ENCODE data around the gene SNHG17.
A peak's percentile ranks its signal among the peaks of the same experiment; 100 is the strongest.
"Not testable (repeated sequence)": the region's sequence is repeated elsewhere in the genome, so short reads cannot be mapped to it uniquely, and the experiment has no call there.

Gene SNHG17

DNA sequence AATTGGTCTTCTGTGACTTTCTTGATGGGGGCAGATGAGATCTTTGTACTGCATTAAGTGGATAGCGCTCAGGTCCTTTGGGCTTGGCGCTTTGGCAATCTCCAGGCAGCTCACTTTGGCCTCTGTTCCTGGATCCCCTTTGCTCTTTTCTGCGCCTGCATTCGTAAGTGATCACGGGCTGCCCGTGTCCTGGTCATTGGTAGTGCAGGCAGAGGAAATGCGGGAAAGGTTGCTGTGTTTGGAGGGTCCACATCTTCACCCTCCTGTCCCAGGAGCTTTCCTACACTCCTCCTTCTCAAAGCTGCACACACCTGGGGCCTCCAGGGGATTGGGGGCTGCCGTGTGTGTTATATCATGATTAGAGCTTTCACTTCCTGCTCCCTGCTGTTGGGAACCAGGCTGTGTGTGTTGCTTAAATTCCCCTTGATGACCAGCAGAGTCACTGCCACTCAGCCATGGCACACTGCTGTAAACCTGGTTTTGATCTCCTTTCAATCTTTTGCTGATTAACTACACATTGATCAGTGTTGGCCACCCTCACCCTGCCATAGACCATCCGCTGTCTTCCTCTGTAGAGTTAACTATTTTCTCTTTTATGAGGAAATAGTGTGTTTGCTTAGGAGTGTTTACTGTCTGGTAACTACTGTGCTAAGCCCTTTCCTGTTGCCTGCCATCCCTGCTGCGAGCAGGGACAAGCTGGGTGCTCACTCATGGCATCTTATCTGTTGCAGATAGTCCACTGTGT, 13.0 kb upstream of the SNHG17 start:
- DNase-seq = no peak

GRCh38 chr20:38447251-38447661, 12.1 kb upstream of the SNHG17 start:
- DNase-seq = no peak

DNA sequence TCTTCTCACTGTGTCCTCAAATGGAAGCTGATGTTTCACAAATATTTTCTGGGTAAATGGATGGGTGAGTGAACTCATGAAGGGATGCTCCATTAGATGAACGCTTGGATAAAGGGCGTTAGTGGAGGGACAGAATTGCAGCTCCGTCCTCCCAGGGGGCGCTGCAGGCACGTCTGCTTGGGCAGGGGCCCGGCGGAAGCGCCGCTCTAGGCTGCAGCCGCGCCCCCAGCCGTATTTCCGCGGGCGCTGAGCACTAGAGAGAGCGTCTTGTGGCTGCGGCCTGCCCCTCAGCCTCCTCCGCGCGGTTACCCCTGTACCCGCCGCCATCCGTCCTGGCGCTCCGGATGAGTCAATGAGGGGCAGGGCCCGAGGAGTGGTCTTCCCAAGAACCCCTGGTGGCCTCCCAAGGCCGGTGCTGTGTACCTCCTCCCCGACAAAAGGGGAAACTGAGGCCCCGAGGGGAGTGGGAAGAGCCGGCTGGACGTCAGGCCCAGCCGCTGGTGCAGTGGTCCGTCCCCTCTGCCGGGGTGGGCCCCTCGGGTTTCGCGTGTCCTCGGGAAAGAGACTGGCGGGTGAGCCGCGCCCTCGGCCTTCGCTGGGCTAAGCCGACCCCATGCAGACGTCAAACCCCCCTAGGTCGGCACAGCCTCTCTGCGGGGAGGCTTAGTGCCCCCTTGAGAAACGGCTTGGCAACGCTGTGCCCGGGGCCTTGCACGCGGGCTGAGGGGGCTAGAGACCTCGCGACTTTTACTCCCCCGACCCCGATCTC, 11.5 kb upstream of the SNHG17 start:
- DNase-seq = peak in 55 of 56 donors; percentile 7 to 93 (median 76)

- no peak for DNase-seq
These were observed 10.8 kb upstream of the SNHG17 start for GRCh38 chr20:38445901-38446425.

- no peak for DNase-seq
These were observed 10.3 kb upstream of the SNHG17 start for GRCh38 chr20:38445381-38445796.

DNA sequence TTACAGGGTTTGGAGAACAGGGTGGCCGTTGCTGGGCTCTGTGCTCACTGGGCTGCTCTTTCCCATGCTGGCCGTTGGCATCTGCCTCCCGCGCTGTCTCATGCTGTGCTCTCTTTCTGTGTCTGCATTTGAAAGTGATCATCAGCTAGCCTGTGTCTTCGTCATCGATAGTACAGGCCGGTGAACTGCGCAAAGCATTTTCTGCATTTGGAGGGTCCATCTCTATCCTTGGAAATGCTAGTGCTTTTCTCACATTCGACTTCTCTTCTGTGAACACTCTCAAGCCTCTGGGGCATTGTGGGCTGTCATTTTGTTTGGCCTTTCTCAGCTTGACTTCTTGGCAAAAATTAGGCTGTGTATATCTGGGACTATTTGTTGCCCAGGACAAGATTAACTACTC, 6.8 kb upstream of the SNHG17 start:
- DNase-seq = no peak

DNA sequence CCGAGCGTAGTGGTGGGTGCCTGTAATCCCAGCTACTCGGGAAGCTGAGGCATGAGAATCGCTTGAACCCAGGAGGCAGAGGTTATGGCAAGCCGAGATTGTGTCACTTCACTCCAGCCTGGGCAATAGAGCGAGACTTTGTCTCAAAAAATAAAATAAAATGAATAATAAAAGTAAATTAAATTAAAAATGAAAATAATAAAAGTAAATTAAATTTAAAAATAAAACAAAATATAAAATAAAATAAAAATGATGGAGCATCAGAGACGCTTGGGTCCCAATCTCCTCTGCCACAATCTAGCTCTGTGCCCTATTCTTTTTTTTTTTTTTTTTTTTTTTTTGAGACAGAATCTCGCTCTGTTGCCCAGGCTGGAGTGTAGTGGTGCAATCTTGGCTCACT, 6.0 kb upstream of the SNHG17 start:
- not testable (repeated sequence) for DNase-seq

DNA sequence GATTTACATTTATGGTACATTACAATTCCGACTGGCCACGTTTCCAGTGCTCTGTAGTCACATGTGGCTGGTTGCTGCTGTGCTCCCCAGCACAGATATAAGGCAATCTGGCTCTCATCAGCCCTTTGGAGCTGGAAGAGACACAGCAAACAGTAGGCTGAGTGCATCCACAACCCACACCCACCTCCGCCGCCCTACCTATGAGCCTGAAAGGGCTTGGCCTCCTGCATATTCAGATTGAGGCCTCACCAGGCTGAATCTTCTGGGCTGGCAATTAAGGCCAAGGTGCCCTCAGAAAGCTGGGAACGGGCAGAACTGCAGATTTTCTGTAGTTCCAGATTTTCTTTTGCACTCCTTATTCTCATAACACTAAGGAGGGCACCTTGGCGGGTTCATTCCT, 2.7 kb upstream of the SNHG17 start:
- no peak for DNase-seq

DNA sequence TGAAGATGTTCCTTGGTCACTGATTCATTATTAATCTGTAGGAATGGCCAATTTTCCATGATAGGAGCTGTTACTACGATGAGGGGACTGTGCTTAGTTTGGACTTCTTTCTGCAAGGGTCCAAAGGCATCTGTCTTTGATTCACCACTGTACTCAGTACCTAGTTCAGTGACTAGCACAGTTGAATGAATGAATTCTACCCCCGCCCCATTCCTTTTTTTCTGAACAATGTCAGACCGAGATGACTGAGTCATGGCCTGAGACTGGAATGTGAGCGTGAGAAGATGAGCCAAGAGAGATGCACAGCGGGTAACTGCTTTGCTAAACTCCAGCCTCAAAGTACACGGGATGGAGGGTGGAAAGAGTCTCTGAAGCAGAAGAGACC, 419 bp upstream of the SNHG17 start:
- no peak for DNase-seq

GRCh38 chr20:38434301-38434741, 807 bp downstream of the SNHG17 start:
- DNase-seq = peak in 2 of 56 donors; percentile 10 to 44

DNA sequence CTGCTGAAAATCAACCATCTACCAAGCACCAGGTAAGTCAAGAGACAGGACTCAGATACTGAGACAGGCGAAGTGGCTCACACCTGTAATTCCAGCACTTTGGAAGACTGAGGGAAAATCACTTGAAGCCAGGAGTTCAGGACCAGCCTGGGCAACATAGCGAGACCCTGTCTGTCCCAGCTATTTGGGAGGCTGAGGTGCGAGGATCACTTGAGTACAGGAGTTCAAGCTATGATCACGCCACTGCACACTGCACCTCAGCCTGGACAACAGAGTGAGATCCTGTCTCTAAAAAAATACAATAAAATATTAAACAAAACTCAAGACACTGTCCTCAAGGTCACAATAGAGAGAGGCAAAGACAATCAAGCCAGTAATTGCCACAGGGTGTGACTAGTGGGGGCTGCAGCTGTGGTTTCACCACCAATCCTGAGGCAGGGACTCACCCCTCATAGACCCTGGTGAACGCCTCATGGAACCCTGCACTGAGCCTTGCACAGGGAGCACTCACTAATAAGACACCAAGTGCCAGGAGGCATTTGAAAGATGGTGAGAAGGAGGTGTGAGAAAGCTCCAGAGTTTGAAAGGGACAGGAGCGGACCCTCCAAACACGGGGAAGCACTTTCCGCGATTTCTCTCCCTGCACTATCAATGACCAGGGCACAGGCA, 1.7 kb downstream of the SNHG17 start:
- DNase-seq = no peak

DNA sequence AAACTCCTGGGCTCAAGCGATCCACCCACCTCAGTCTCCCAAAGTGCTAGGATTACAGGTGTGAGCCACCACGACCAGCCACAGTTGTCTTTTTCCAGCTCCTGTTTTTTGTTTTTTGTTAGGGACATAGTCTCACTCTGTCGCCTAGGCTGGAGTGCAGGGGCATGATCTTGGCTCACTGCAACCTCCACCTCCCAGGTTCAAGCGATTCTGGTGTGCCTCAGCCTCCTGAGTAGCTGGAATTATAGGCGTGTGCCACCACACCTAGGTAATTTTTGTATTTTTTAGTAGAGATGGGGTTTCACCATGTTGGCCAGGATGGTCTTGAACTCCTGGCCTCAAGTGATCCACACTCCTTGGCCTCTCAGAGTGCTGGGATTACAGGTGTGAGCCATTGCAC, 2.3 kb downstream of the SNHG17 start:
- DNase-seq = not testable (repeated sequence)

GRCh38 chr20:38432292-38432691, 2.8 kb downstream of the SNHG17 start:
- no peak for DNase-seq

GRCh38 chr20:38430679-38431325, 4.3 kb downstream of the SNHG17 start:
- DNase-seq = no peak

DNA sequence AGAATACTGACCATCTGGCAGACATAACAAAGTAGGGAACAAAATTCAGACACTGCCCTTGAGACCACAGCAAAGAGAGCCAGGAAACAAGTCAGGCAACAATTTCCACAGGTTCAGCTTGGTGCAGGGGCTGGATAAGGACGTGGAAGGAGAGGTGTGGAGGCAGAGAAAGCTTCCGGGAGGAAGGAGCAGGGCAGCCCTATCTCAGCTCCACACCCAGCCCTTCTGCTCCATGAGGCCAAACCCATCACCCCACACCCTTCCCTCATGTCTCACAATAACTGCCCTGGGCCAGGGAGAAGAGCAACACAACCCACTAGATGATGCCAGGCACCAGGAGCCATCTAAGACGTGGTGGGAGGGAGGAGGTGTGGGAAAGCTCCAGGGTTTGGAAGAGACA, 5.8 kb downstream of the SNHG17 start:
- DNase-seq = no peak

DNA sequence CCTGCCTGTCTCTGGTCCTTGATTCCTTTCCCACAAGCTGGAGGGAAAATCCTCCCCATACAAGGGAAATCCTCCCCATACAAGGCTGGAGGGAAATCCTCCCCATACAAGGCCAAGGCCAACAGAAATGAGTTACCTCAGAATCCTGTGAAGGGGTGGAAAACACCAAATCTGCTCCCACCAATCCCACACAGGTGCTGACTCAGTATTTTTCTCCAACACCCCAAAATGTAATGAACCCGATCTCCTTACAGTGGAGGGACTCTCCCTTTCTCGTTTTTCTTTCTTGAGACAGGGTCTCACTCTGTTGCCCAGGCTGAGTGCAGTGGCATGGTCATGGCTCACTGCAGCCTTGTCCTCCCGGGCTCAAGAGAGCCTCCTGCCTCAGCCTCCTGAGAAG, 6.3 kb downstream of the SNHG17 start:
- DNase-seq = no peak

DNA sequence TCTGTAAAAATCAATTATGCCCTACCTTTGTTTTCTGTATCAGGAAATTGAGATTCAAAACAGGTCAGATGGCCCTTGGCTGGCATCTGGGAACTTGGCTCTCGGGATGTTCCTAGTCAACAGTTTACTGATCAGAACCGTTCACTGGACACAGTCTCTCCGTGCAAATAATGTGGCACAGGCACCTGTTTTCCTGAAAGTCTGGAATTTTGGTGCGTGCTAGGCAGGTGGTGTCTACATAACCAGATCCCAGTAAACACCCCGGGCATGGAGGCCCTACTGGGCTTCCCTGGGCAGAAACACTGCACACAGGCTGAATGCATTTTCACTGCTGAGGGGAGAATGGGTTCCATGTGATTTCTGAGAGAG, 7.5 kb downstream of the SNHG17 start:
- DNase-seq = no peak

- peak in 22 of 56 donors; percentile 6 to 72 (median 35) for DNase-seq
These were observed 8.9 kb downstream of the SNHG17 start for GRCh38 chr20:38426006-38426897.

- DNase-seq = no peak
These were observed 10.7 kb downstream of the SNHG17 start for GRCh38 chr20:38424401-38424800.

DNA sequence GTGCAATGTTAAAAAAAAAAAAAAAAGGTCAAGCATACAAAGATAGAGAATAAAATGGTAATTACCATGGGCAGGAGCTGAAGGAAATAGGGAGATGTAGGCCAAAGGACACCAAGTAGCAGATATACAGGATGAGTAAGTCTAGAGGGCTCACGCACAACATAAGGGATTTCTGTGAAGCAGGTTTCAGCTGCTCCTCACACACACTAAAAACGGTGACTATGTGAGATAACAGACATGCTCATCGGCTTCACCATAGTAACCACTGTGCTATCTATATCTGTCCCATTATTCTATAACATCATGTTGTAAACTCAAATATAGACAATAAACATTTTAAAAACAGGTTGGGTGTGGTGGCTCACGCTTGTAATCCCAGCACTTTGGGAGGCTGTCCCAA, 11.6 kb downstream of the SNHG17 start:
- DNase-seq = no peak
